Bronchial epithelial cell (primary cell): Measurements from ENCODE around the gene MAP4. TPM values are rescaled to one million over a fixed set of nuclear protein-coding genes. Genes with fewer than 3 reads are reported as not detected.
A peak's percentile ranks its signal among the peaks of the same experiment; 100 is the strongest.

Experiments
- DNase-seq: peaks from one replicate; pipeline ENCODE4 v3.0.0-alpha.2; 2010; ENCODE audit warnings: low read depth
- FAIRE-seq: peaks from 2 replicates; lab custom pipeline; 2011; peaks lifted over from hg19 to GRCh38; lab: Jason Lieb, UNC
- H3K27me3 ChIP-seq: 2 replicates; pipeline ENCODE4 v1.5.1; 2011; ENCODE audit warnings: low read length; ENCODE audit not compliant: control insufficient read depth, insufficient read depth
- H3K36me3 ChIP-seq: 2 replicates; pipeline ENCODE4 v1.5.1; 2011; ENCODE audit warnings: low read length; ENCODE audit not compliant: control insufficient read depth, insufficient read depth
- H3K4me3 ChIP-seq: 2 replicates; pipeline ENCODE4 v1.5.1; 2011; ENCODE audit warnings: mild to moderate bottlenecking, low read depth, low read length, control low read depth
- total RNA-seq: library from RNA; depleted of rRNA; stranded (reverse); fragments of >200 nt; gene quantifications from 2 replicates; pipeline ENCODE4 v1.2.1, GENCODE V29; 2014
- TF ChIP-seq, protein P1 (sequence below): IDR thresholded peaks from 2 replicates; pipeline ENCODE4 v1.5.1; 2011; ENCODE audit warnings: mild to moderate bottlenecking, moderate library complexity, low read length, control low read depth, inconsistent platforms; ENCODE audit not compliant: insufficient read depth, severe bottlenecking

Gene MAP4
- total RNA-seq, 1 donor from 2014 or later: 44.8 TPM

DNA sequence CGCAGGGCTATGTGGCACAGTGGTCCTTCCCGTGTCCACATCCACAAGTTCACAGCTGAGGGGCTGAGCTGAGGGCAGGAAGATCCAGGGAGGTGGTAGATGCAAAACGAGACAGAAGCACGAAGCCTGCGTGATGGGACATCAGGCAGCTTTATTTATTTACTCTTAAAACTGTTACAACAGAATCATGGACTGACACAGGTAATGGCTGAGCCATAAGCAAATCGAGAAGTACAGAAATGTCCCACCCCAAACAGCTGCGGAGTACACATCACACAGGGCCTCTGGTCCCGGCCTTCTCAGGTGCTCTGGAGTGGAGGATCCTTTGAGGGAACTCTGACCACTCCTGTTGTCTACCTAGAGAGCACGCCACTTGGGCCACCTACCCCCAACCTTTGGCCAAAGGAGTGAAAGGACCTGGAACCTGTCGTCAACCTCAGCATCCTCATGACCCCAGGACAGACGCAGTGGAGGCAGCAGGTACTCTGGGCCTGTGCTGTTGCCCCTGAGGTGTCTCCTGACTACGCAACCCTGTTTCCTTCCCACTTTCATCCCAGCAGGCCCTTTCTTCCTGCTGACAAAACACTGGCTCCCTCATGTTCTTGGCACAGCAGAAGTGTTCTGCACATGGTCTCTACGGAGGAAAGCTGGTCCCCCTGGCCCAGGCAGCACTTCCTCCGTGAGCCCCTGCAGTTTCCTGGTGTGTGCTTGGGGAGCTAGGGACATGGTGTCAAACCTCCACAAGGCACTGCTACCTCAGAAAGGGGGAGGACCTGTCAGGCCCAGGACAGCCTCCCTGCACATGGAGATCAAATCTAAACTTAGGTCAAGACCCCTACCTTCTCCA lies 165.4 kb downstream of the MAP4 start:
- peak; percentile 23 for FAIRE-seq
- peaks cover 39% of the 10 kb centered on the region for H3K36me3 ChIP-seq

DNA sequence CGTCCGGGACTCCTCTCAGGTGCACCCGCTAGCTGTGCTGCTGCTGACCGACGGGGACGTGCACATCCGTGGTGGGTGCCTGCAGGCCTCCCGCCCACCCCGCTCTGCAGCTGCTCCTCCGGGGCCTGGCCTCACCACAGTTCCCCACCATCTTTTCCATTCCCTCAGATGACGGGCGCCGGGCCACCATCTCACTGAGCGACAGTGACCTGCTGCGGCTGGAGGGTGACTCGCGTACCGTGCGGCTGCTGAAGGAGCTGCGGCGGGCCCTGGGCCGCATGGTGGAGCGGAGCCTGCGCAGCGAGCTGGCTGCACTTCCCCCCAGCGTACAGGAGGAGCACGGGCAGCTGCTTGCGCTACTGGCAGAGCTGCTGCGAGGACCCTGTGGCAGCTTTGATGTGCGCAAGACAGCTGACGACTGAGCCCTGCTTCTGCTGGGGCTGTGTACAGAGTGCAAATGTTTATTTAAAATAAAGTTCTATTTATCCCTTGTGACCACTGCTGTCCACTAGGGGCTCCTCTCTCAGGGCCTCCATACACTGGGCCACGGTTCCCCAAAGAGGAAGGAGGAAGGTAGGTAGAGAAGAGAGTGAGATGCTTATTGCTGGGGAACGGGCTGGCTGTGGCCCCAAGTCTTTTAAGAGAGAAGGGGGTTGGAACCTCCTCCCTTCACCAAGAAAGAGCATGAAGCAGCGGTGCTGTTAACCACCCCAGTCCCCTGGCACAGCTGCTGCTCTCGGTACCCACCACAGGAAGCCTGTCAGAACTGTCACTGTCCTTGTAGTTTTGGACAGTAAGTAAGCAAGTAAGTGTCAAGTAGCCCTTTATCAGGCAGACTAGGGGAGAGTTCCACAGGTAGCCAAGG lies 166.3 kb downstream of the MAP4 start:
- H3K36me3 ChIP-seq: peaks cover 39% of the 10 kb centered on the region
- no peak overlapping the region for H3K4me3 ChIP-seq
- H3K27me3 ChIP-seq: no peaks in the 10 kb centered on the region
- FAIRE-seq (no peak), DNase-seq (no peak)
- TF ChIP-seq, protein P1, sequence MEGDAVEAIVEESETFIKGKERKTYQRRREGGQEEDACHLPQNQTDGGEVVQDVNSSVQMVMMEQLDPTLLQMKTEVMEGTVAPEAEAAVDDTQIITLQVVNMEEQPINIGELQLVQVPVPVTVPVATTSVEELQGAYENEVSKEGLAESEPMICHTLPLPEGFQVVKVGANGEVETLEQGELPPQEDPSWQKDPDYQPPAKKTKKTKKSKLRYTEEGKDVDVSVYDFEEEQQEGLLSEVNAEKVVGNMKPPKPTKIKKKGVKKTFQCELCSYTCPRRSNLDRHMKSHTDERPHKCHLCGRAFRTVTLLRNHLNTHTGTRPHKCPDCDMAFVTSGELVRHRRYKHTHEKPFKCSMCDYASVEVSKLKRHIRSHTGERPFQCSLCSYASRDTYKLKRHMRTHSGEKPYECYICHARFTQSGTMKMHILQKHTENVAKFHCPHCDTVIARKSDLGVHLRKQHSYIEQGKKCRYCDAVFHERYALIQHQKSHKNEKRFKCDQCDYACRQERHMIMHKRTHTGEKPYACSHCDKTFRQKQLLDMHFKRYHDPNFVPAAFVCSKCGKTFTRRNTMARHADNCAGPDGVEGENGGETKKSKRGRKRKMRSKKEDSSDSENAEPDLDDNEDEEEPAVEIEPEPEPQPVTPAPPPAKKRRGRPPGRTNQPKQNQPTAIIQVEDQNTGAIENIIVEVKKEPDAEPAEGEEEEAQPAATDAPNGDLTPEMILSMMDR: peak; percentile 33

More for the DNA sequence above, 165.4 kb downstream of the MAP4 start:
- no peak for DNase-seq
- H3K27me3 ChIP-seq: no peaks in the 10 kb centered on the region
- TF ChIP-seq, protein P1: no peak
- H3K4me3 ChIP-seq: no peak overlapping the region

DNA sequence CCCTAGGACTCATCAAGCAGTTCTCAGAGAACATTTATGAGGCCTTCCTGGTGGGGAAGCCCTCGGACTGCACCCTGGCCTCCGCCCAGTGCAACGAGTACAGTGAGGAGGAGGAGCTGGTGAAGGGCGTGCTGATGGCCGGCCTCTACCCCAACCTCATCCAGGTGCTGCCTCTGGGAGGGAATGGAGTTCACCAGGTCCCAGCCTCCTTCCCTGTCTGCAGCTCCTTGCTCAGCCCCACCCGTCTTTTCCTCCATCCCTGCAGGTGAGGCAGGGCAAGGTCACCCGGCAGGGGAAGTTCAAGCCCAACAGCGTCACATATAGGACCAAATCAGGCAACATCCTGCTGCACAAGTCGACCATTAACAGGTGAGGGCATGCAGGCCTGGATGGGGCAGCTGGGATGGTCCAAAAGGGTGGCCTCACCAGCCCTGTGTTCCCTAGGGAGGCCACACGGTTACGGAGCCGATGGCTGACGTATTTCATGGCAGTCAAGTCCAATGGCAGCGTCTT lies 167.0 kb downstream of the MAP4 start:
- Histone ChIP-seq H3K27me3 (no peaks in the 10 kb centered on the region), H3K36me3 (peaks cover 37% of the 10 kb centered on the region), H3K4me3 (no peak overlapping the region)
- DNase-seq (no peak), FAIRE-seq (no peak)
- TF ChIP-seq, protein P1: no peak

DNA sequence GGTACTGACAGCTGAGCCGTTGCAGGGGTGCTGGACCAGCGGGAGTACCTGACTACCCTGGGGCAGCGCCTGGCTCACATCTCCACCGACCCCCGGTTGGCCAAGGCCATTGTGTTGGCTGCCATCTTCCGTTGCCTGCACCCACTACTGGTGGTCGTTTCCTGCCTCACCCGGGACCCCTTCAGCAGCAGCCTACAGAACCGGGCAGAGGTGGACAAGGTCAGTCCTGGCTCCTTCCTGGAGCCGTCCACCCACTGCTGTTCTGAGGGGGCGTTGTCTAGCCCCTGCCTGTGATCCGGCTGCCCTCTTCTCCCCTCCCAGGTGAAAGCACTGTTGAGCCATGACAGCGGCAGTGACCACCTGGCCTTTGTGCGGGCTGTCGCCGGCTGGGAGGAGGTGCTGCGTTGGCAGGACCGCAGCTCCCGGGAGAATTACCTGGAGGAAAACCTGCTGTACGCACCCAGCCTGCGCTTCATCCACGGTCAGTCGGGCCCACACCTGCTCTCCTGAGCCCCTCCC lies 167.6 kb downstream of the MAP4 start:
- DNase-seq (no peak), FAIRE-seq (no peak)
- Histone ChIP-seq H3K27me3 (no peaks in the 10 kb centered on the region), H3K4me3 (no peak overlapping the region), H3K36me3 (peaks cover 37% of the 10 kb centered on the region)
- TF ChIP-seq, protein P1: no peak

DNA sequence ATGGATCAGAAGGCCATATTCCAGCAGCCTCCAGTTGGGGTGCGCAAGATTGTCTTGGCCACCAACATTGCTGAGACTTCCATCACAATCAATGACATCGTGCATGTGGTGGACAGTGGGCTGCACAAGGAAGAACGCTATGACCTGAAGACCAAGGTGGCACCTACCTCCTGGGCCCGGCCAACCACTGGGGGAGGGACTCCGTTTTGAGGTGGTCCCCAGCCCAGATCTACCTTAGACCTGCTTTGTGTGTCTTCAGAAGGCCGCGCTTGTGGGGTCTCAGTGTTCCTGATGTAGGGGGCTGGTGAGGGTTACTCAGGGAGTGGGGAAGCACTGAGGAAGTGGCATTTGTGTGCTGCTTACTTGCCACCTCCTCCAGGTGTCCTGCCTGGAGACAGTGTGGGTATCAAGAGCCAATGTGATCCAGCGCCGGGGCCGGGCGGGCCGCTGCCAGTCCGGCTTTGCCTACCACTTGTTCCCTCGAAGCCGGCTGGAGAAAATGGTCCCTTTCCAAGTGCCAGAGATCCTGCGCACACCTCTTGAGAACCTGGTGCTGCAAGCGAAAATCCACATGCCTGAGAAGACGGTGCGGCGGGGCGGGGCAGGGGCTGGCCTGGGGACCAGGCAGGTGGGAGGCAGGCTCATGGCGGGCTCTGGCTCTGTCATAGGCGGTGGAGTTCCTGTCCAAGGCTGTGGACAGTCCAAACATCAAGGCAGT lies 168.3 kb downstream of the MAP4 start:
- FAIRE-seq: no peak
- TF ChIP-seq, protein P1: no peak
- peaks cover 40% of the 10 kb centered on the region for H3K36me3 ChIP-seq

More for the DNA sequence above, 168.3 kb downstream of the MAP4 start:
- H3K27me3 ChIP-seq: no peaks in the 10 kb centered on the region
- no peak overlapping the region for H3K4me3 ChIP-seq
- no peak for DNase-seq
